Measurements from ENCODE around the gene CKLF.

CKLF gene

DNA sequence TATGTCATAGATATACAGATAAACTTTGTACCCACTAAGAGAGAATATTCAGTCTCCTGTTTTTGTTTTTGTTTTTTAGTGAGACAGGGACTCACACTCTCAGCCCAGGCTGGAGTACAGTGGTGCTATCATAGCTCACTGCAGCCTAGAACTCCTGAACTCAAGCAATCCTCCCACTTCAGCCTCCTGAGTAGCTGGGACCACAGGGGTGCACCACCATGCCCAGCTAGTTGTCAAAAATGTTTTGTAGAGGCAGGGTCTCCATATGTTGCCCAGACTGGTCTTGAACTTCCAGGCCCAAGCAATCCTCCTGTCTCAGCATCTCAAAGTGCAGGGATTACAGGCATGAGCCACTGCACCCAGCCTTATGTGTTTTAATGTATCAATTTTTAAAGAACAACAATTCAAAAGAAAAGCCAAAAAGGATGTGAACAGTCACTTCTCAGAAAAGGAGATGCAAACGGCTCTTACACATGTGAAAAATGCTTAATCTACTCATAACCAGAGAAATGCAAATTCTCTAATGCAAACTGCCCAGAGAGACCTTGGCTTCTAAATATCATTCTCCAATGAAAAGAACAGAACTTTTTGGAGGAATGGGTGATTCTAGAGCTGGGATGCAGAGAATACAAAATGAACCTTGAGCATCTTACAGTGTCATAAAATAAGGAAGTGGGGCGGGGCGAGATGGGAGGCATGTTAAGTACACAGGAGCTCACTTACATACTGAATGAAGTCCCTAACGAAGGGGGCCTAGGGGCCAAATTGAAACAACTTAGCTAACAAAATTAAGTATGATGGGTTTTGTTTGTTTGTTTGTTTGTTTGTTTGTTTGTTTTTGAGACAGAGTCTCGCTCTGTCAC lies 44.8 kb downstream of the CKLF start:
- Histone ChIP-seq H2AFZ (ENCODE audit: low read depth, low read length, severe bottlenecking) (no peak overlapping the region), H3K79me2 (ENCODE audit: insufficient read depth, low read length) (no peaks in the 10 kb centered on the region), H3K9ac (ENCODE audit: low read length) (no peak overlapping the region), H3K9me2 (replicated peaks; ENCODE audit: insufficient read depth, low read length) (no peaks in the 10 kb centered on the region), H3K4me2 (ENCODE audit: low read depth, low read length, poor library complexity, severe bottlenecking) (no peak overlapping the region), H4K20me1 (ENCODE audit: low read depth, low read length) (no peaks in the 10 kb centered on the region), H3K36me3 (ENCODE audit: low read length) (no peaks in the 10 kb centered on the region), H3F3A (ENCODE audit: insufficient read depth) (no peaks in the 10 kb centered on the region), H3K27ac (ENCODE audit: low read depth, low read length) (no peak overlapping the region), H3K9me3 (ENCODE audit: insufficient read depth, low read length) (peaks cover 16% of the 10 kb centered on the region; the same call in 1 of the 2 replicates), H3K4me3 (ENCODE audit: insufficient read depth, low read length, poor library complexity, severe bottlenecking) (no peak overlapping the region), H3K27me3 (ENCODE audit: low read length) (no peaks in the 10 kb centered on the region; the same call in 1 of the 2 replicates)
- TF ChIP-seq EZH2phosphoT487 (conservative IDR thresholded peaks at IDR 0.05; ENCODE audit: low read length), result no peak
- TF ChIP-seq, protein P1, sequence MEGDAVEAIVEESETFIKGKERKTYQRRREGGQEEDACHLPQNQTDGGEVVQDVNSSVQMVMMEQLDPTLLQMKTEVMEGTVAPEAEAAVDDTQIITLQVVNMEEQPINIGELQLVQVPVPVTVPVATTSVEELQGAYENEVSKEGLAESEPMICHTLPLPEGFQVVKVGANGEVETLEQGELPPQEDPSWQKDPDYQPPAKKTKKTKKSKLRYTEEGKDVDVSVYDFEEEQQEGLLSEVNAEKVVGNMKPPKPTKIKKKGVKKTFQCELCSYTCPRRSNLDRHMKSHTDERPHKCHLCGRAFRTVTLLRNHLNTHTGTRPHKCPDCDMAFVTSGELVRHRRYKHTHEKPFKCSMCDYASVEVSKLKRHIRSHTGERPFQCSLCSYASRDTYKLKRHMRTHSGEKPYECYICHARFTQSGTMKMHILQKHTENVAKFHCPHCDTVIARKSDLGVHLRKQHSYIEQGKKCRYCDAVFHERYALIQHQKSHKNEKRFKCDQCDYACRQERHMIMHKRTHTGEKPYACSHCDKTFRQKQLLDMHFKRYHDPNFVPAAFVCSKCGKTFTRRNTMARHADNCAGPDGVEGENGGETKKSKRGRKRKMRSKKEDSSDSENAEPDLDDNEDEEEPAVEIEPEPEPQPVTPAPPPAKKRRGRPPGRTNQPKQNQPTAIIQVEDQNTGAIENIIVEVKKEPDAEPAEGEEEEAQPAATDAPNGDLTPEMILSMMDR (IDR thresholded peaks at IDR 0.05; ENCODE audit: insufficient read depth, low read length, poor library complexity, severe bottlenecking), result no peak

DNA sequence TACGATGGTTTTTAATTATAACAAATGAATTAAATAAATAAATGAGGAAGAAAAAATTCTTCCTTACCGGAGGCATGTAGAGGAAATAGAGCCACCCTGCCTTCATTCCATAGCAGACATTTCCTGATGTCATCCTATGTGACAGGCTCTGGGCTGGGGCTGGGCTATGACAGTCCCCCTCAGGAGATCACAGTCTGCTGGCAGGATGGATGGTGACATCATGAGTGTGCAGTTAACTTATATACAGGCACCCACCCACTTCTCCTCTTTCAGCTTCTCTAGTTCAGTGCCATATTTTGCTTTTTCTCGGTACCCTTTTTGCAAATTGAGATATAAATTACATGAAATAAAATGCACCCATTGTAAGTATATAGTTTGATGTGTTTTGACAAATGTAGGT lies 45.7 kb downstream of the CKLF start:
- no peaks in the 10 kb centered on the region; the same call in 1 of the 2 replicates for H3K27me3 ChIP-seq (ENCODE audit: low read length)
- H3K79me2 ChIP-seq (ENCODE audit: insufficient read depth, low read length), result no peaks in the 10 kb centered on the region
- TF ChIP-seq, protein P1 (IDR thresholded peaks at IDR 0.05; ENCODE audit: insufficient read depth, low read length, poor library complexity, severe bottlenecking), result no peak
- TF ChIP-seq EZH2phosphoT487 (conservative IDR thresholded peaks at IDR 0.05; ENCODE audit: low read length), result no peak
- no peak overlapping the region for H2AFZ ChIP-seq (ENCODE audit: low read depth, low read length, severe bottlenecking)
- H3K4me2 ChIP-seq (ENCODE audit: low read depth, low read length, poor library complexity, severe bottlenecking), result no peak overlapping the region
- H3K27ac ChIP-seq (ENCODE audit: low read depth, low read length), result no peak overlapping the region
- no peaks in the 10 kb centered on the region for H4K20me1 ChIP-seq (ENCODE audit: low read depth, low read length)
- no peak overlapping the region for H3K4me3 ChIP-seq (ENCODE audit: insufficient read depth, low read length, poor library complexity, severe bottlenecking)
- peaks cover 16% of the 10 kb centered on the region; the same call in 1 of the 2 replicates for H3K9me3 ChIP-seq (ENCODE audit: insufficient read depth, low read length)
- H3F3A ChIP-seq (ENCODE audit: insufficient read depth), result no peaks in the 10 kb centered on the region
- H3K9me2 ChIP-seq (replicated peaks; ENCODE audit: insufficient read depth, low read length), result no peaks in the 10 kb centered on the region
- no peaks in the 10 kb centered on the region for H3K36me3 ChIP-seq (ENCODE audit: low read length)
- no peak overlapping the region for H3K9ac ChIP-seq (ENCODE audit: low read length)

DNA sequence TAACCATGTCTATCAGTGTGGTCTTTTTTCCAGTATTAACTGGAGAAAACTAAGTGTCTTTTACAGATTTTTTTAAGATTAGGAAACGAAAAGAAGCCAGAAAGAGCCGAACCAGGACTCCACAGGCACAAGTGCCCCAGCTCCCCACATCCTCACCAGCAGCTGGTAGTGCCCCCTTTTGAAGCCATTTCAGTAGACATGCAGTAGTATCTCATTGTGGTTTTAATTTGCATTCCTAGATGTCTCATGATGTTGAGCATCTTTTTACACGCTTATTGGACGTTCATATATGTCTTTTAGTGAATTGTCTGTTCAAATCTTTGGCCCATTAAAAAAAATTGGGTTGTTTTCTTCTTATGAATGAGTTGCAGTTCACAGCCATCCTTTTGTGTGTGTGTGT lies 47.4 kb downstream of the CKLF start:
- H4K20me1 ChIP-seq (ENCODE audit: low read depth, low read length), result no peaks in the 10 kb centered on the region
- H3K9me2 ChIP-seq (replicated peaks; ENCODE audit: insufficient read depth, low read length), result no peaks in the 10 kb centered on the region
- no peak overlapping the region for H3K27ac ChIP-seq (ENCODE audit: low read depth, low read length)
- no peak overlapping the region for H2AFZ ChIP-seq (ENCODE audit: low read depth, low read length, severe bottlenecking)
- H3K9ac ChIP-seq (ENCODE audit: low read length), result no peak overlapping the region
- no peaks in the 10 kb centered on the region for H3K79me2 ChIP-seq (ENCODE audit: insufficient read depth, low read length)
- H3K36me3 ChIP-seq (ENCODE audit: low read length), result no peaks in the 10 kb centered on the region
- no peaks in the 10 kb centered on the region for H3F3A ChIP-seq (ENCODE audit: insufficient read depth)
- H3K4me3 ChIP-seq (ENCODE audit: insufficient read depth, low read length, poor library complexity, severe bottlenecking), result no peak overlapping the region
- no peak overlapping the region for H3K4me2 ChIP-seq (ENCODE audit: low read depth, low read length, poor library complexity, severe bottlenecking)
- H3K27me3 ChIP-seq (ENCODE audit: low read length), result no peaks in the 10 kb centered on the region; the same call in 1 of the 2 replicates
- H3K9me3 ChIP-seq (ENCODE audit: insufficient read depth, low read length), result peaks cover 16% of the 10 kb centered on the region; the same call in 1 of the 2 replicates
- TF ChIP-seq, protein P1 (IDR thresholded peaks at IDR 0.05; ENCODE audit: insufficient read depth, low read length, poor library complexity, severe bottlenecking), result no peak
- no peak for TF ChIP-seq EZH2phosphoT487 (conservative IDR thresholded peaks at IDR 0.05; ENCODE audit: low read length)
